Activated CD4-positive, alpha-beta T cell treated with anti-CD3 and anti-CD28 coated beads, Interleukin-2, Interleukin-4, amounts not matched to agents 100 ng/mL and 50 ng/mL, durations not matched to agents 16 hours and 8 hours (primary cell): ENCODE measurements around the gene RYR1.
"Not testable (repeated sequence)": the region's sequence is repeated elsewhere in the genome, so short reads cannot be mapped to it uniquely, and the experiment has no call there.

Experiments used
- DNase-seq: peaks from one replicate; pipeline ENCODE4 v3.0.0-alpha.2; 2020; ENCODE audit warnings: low spot score

Gene RYR1

GRCh38 chr19:38616265-38616664 lies 182.8 kb downstream of the RYR1 start:
- peak; percentile 31 for DNase-seq

GRCh38 chr19:38617283-38617763 lies 183.8 kb downstream of the RYR1 start:
- peak; percentile 34 for DNase-seq

DNA sequence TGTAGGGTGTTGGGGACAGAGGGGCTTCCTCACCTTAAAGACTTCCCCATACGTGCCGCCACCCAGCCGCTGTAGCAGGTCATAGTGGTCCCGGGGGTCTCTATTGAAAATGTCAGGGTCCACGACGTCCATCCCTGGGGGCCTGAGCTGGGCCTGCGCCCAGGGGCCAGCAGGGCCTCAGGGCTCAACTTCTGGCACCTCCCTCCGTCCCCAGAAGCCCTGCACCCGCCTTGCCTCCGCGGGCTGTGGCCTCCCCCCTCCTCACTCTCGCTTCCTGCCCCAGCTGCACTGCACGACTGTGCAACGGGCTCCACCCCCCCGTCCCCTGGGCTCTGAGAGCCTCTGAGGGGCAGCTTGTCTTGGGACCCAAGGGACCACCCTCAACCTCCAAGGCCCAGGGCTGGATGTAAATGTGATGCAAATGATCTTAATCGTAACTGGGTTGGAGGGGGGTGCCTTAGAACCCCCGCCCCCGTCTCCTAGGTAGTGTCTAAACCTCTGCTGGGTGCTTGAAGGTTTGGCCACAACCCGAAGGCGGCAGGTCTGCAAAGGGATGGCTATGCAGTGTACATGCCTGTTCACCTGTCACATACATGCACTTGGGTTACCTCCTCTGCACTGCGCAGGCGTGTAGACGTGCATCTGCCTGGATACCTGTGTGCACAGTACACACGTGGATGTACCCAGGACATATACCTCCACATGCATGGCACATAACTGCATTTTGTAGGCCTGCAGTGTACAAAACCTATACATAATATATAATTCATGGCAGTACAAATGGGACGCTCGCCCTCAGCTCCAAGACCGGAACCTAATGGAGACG lies 184.5 kb downstream of the RYR1 start, which contains the start of gene MAP4K1:
TSS of gene MAP4K1 (minus strand) at position 190 of the 826 bp plus-strand sequence. CDS start at position 132, 58 bp downstream.
- DNase-seq = peak; percentile 78

GRCh38 chr19:38618590-38619360 lies 185.3 kb downstream of the RYR1 start, which contains the start of gene EIF3K:
Gene EIF3K, plus strand, starts transcription at chr19:38619188. Its CDS starts 81 bp downstream, at chr19:38619269.
- peak; percentile 100 for DNase-seq

GRCh38 chr19:38619361-38620174 lies 186.1 kb downstream of the RYR1 start:
- DNase-seq = no peak

- no peak for DNase-seq
Observed at GRCh38 chr19:38624822-38625221, 191.3 kb downstream of the RYR1 start.

DNA sequence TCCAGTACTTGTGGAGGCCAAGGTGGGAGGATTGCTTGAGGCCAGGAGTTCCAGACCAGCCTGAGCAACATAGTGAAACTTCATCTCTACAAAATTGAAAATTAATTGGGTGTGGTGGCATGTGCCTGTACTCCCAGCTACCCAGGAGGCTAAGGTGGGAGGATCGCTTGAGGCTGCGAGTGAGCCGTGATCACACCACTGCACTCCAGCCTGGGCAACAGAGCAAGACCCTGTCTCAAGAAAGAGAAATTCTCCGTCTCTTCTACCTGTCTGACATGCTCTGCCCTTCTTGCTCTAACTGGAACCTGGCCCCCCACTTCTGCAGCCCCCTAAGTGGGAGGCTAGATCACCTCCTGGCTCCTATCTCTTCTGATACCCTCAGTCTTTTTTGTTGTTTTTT lies 192.9 kb downstream of the RYR1 start:
- no peak for DNase-seq

- no peak for DNase-seq
Observed at GRCh38 chr19:38629568-38629967, 196.1 kb downstream of the RYR1 start.

DNA sequence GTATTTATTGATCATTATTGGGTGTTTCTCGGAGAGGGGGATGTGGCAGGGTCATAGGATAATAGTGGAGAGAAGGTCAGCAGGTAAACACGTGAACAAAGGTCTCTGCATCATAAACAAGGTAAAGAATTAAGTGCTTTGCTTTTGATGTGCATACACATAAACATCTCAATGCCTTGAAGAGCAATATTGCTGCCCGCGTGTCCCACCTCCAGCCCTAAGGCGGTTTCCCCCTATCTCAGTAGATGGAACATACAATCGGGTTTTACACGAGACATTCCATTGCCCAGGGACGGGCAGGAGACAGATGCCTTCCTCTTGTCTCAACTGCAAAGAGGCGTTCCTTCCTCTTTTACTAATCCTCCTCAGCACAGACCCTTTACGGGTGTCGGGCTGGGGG lies 197.8 kb downstream of the RYR1 start:
- DNase-seq = not testable (repeated sequence)

DNA sequence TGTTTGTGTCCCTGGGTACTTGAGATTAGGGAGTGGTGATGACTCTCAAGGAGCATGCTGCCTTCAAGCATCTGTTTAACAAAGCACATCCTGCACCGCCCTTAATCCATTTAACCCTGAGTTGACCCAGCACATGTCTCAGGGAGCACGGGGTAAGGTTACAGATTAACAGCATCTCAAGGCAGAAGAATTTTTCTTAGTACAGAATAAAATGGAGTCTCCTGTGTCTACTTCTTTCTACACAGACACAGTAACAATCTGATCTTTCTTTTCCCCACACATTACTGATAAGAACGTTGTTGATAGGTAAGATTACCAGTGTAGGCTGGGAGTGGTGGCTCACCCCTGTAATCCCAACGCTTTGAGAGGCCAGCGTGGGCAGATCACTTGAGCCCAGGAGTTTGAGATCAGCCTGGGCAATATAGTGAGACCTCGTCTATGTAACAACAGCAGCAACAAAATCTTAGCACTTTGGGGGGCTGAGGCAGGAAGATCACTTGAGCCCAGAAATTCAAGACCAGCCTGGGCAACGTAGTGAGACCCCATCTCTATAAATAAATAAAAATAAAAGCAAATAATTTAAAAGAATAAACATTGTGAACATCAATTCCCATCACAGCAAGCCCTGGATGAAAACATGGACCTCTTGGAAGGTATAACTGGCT lies 198.5 kb downstream of the RYR1 start:
- not testable (repeated sequence) for DNase-seq

DNA sequence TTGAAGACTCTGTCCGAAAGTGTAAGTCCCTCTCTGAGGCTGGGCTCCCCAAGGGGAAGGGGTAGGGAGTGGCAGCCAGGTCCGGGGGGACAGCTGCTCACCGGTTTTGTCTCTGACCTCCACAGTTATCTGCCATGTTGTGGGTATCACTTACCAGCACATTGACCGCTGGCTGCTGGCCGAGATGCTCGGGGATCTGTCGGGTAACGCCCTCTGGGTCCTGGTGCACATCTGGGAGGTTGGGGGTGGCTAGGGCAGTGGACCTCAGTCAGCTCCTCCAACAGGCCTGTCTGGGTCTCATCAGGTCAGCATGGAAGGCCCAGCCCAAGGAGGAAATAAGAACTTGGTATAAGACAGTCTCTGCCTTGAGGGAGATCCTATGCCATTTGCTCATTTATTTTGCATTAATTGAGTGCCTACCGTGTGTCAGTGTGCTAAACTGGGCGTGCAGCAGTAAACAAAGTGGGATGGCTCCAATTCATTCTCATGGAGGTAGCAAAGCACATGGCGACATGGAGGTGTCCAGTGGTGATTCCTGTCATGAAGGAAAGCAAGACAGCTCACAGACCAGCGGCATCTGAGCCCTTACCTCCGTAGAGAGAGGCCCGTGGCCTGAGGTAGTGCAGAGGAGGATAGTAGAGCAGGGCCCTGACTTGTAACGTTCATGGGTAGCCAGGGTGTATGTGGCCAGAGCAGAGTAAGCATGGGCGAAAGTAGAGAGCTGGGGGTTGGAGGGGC lies 199.2 kb downstream of the RYR1 start:
- DNase-seq = no peak

DNA sequence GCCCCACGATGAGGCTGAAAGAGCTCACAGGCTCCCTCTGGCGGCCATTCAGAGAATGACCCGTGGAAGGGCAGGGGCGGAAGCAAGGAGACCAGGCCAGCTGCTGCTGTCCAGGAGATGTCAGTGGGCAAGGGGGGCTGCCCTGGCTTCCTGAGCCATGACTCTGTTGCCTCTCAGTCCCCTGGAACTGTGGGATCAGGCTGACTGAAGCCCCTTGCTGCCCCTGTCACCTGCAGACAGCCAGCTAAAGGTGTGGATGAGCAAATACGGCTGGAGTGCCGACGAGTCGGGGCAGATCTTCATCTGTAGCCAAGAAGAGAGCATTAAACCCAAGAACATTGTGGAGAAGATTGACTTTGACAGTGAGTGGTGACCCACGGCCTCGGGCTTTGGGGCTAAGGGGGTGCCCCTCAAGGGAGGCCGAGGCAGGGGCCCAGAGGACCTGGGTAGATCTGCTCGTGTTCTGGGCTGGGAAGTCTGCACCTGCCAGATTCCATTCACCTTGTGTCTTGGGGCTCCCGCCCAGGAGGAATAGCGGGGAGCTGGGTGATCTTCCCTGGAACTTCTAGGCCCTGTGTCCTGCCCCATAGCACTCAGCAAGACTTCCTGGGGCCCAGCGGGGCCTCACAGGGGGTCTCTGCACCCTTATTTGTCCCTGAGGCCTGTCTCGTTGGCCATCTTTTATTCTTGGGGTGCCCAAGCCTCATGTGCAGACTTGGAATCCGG lies 201.4 kb downstream of the RYR1 start:
- DNase-seq = peak; percentile 81

DNA sequence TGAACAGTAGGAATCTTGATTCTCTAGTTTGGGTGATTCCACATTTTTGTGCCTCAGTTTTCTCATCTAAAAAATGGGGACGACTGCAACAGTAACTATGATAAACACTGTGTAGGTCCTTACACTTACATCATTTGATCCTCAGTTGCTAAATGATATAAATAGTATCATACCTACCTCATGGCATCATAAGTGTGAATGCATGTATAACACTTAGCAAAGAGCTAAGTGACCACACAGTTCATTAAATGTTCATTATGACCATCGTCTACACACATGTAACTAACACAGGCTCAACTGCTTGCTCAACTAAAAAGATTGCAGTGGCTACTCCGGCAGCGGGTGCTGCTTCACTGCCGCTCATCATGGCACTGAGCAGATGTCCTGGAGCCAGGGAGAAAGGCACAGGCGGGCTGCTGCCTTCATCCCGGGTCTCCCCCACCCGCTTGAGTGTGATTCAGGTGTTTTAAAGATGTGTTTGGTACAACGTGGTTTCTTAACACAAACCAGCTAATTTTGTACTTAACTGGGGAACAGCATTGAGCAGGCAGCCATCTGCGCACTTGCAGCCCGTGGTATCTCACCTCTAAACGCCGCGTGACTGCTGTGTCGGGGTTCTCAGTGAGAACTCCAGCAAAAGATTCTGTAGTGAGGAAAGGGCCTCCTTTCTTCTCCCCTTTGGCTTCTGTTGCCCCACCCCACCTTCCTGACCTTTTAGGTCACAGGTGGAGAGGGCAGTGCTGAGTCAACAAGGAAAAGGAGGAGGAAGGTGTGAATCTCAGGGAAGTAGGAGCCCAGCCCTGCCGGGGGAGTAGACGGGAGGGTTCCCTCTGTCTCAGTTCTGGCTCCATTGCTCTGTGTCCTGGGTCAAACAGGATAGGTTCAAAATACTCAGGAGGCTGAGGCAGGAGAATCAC lies 202.2 kb downstream of the RYR1 start:
- no peak for DNase-seq
